Loucy (cell line): ENCODE results near the gene SPRY4.

ENCODE experiments used
- CTCF ChIP-seq: fragments of 200-600 bp; sonication (generic); conservative IDR thresholded peaks from 2 replicates; pipeline ENCODE4 v1.5.1; 2014; ENCODE audit warnings: mild to moderate bottlenecking, antibody characterized with exemption, low read length
- EZH2phosphoT487 ChIP-seq: fragments of 200-600 bp; IDR thresholded peaks from 2 replicates; pipeline ENCODE4 v1.6.1; 2018; ENCODE audit warnings: antibody characterized with exemption, mild to moderate bottlenecking, moderate library complexity, borderline replicate concordance

- TF ChIP-seq CTCF = no peak
- TF ChIP-seq EZH2phosphoT487 = no peak
Measured at GRCh38 chr5:142287973-142288313, 36.9 kb downstream of the SPRY4 start.
